Activated T-helper 2 cell treated with anti-CD3 and anti-CD28 coated beads, Interferon-gamma antibody, Interleukin-2, Interleukin-4, amounts not matched to agents 10 μg/mL and 5 μg/mL and 100 μg/mL, durations not matched to agents 14 hours and 24 hours and 36 hours (primary cell): ENCODE data around the gene ARL8A. TPM values are rescaled to one million over a fixed set of nuclear protein-coding genes. Genes with fewer than 3 reads are reported as not detected.
"Not testable (repeated sequence)": the region's sequence is repeated elsewhere in the genome, so short reads cannot be mapped to it uniquely, and the experiment has no call there.

Experiments
- DNase-seq: peaks from one replicate; pipeline ENCODE4 v3.0.0; 2021; ENCODE audit warnings: low spot score
- H3K27ac Mint-ChIP-seq: one replicate; pipeline ENCODE4 v1.8.0; 2021; ENCODE audit warnings: mixed read lengths
- H3K27me3 Mint-ChIP-seq: one replicate; pipeline ENCODE4 v1.8.0; 2021; ENCODE audit warnings: low read depth, mixed read lengths
- H3K36me3 Mint-ChIP-seq: one replicate; pipeline ENCODE4 v1.8.0; 2021; ENCODE audit warnings: low read depth, mixed read lengths
- H3K4me1 Mint-ChIP-seq: one replicate; pipeline ENCODE4 v1.8.0; 2021; ENCODE audit warnings: low read depth, mixed read lengths
- H3K4me3 Mint-ChIP-seq: one replicate; pipeline ENCODE4 v1.8.0; 2021; ENCODE audit warnings: low read depth, mild to moderate bottlenecking, moderate library complexity, mixed read lengths
- H3K9me3 Mint-ChIP-seq: one replicate; pipeline ENCODE4 v1.8.0; 2021; ENCODE audit warnings: mixed read lengths
- intact Hi-C: fragments of 100-400 bp; cut with micrococcal nuclease; formaldehyde crosslinking; loops from one replicate; pipeline ENCODE4 v1.15.1; 2023
- total RNA-seq: library from RNA; stranded (reverse); gene quantifications from 2 replicates; pipeline ENCODE4 v1.2.3, GENCODE V29; 2022

Gene ARL8A
- total RNA-seq: 57.9 and 64.7 TPM in 2 replicates

- DNase-seq: peak; percentile 71
- Mint-ChIP-seq H3K4me3 (peak within 1 kb of the TSS; percentile 91), H3K36me3 (peaks cover 32% of the 10 kb centered on the region), H3K9me3 (no peaks in the 10 kb centered on the region), H3K4me1 (peaks cover 29% of the 10 kb centered on the region), H3K27me3 (no peaks in the 10 kb centered on the region), H3K27ac (peak within 1 kb of the TSS; percentile 92)
- intact Hi-C loops: loop anchor here (1.0 to 5.0 kb wide), 3 partner anchors 14 to 262 kb away; no protein-coding TSS in a partner anchor
Observed at GRCh38 chr1:202144402-202145067, at the start of gene ARL8A. ARL8A (minus strand) TSS chr1:202144737; CDS start chr1:202144572, 165 bp downstream.

GRCh38 chr1:202194328-202194648 is 49.8 kb upstream of the ARL8A start:
- intact Hi-C loops: no loop called here
- H3K36me3 Mint-ChIP-seq: no peaks in the 10 kb centered on the region
- no peaks in the 10 kb centered on the region for H3K9me3 Mint-ChIP-seq
- H3K27ac Mint-ChIP-seq: no peak overlapping the region
- H3K27me3 Mint-ChIP-seq: peaks cover 40% of the 10 kb centered on the region
- no peak for DNase-seq
- H3K4me3 Mint-ChIP-seq: no peak overlapping the region
- no peaks in the 10 kb centered on the region for H3K4me1 Mint-ChIP-seq

- Mint-ChIP-seq H3K27me3 (peaks cover 40% of the 10 kb centered on the region), H3K27ac (no peak within 1 kb of the TSS), H3K36me3 (no peaks in the 10 kb centered on the region), H3K4me3 (no peak within 1 kb of the TSS), H3K4me1 (no peaks in the 10 kb centered on the region), H3K9me3 (no peaks in the 10 kb centered on the region)
- intact Hi-C loops: no loop called here
- no peak for DNase-seq
Observed at GRCh38 chr1:202193614-202194327, 49.2 kb upstream of the ARL8A start, which contains the start of gene LGR6. LGR6 (plus strand) TSS chr1:202193799; CDS start chr1:202193990, 191 bp downstream.

- no peaks in the 10 kb centered on the region for H3K9me3 Mint-ChIP-seq
- H3K4me1 Mint-ChIP-seq: no peaks in the 10 kb centered on the region
- no peak overlapping the region for H3K27ac Mint-ChIP-seq
- intact Hi-C loops: loop anchor here (1.0 kb wide), 1 partner anchor 122 kb away; no protein-coding TSS in a partner anchor
- DNase-seq: peak; percentile 21
- H3K36me3 Mint-ChIP-seq: no peaks in the 10 kb centered on the region
- H3K27me3 Mint-ChIP-seq: peaks cover 37% of the 10 kb centered on the region
- no peak overlapping the region for H3K4me3 Mint-ChIP-seq
Observed at GRCh38 chr1:202192770-202193613, 48.5 kb upstream of the ARL8A start.

GRCh38 chr1:202191391-202191790 is 46.9 kb upstream of the ARL8A start:
- H3K27ac Mint-ChIP-seq, DNase-seq, H3K4me1 Mint-ChIP-seq, intact Hi-C loops, H3K36me3 Mint-ChIP-seq, H3K4me3 Mint-ChIP-seq, H3K9me3 Mint-ChIP-seq: not testable (repeated sequence)
- H3K27me3 Mint-ChIP-seq: peaks cover 25% of the 10 kb centered on the region

GRCh38 chr1:202189918-202190715 is 45.6 kb upstream of the ARL8A start:
- intact Hi-C loops: no loop called here
- Mint-ChIP-seq H3K4me1 (no peaks in the 10 kb centered on the region), H3K27ac (no peak overlapping the region), H3K36me3 (no peaks in the 10 kb centered on the region), H3K27me3 (peaks cover 15% of the 10 kb centered on the region), H3K4me3 (no peak overlapping the region), H3K9me3 (no peaks in the 10 kb centered on the region)
- no peak for DNase-seq

GRCh38 chr1:202189001-202189790 is 44.7 kb upstream of the ARL8A start:
- Mint-ChIP-seq H3K4me3 (no peak overlapping the region), H3K27me3 (peaks cover 6% of the 10 kb centered on the region), H3K4me1 (peaks cover 7% of the 10 kb centered on the region), H3K27ac (no peak overlapping the region), H3K9me3 (no peaks in the 10 kb centered on the region), H3K36me3 (no peaks in the 10 kb centered on the region)
- DNase-seq: peak; percentile 57
- intact Hi-C loops: no loop called here

GRCh38 chr1:202187697-202188407 is 43.3 kb upstream of the ARL8A start:
- H3K9me3 Mint-ChIP-seq: no peaks in the 10 kb centered on the region
- intact Hi-C loops: no loop called here
- H3K36me3 Mint-ChIP-seq: no peaks in the 10 kb centered on the region
- no peaks in the 10 kb centered on the region for H3K27me3 Mint-ChIP-seq
- no peak overlapping the region for H3K4me3 Mint-ChIP-seq
- DNase-seq: no peak
- peaks cover 12% of the 10 kb centered on the region for H3K4me1 Mint-ChIP-seq
- H3K27ac Mint-ChIP-seq: no peak overlapping the region

GRCh38 chr1:202187041-202187671 is 42.6 kb upstream of the ARL8A start:
- H3K27me3 Mint-ChIP-seq: no peaks in the 10 kb centered on the region
- H3K27ac Mint-ChIP-seq: no peak overlapping the region
- no peaks in the 10 kb centered on the region for H3K9me3 Mint-ChIP-seq
- H3K4me1 Mint-ChIP-seq: peaks cover 12% of the 10 kb centered on the region
- no peak for DNase-seq
- intact Hi-C loops: no loop called here
- H3K36me3 Mint-ChIP-seq: no peaks in the 10 kb centered on the region
- H3K4me3 Mint-ChIP-seq: no peak overlapping the region

- Mint-ChIP-seq H3K36me3 (no peaks in the 10 kb centered on the region), H3K4me3 (no peak overlapping the region), H3K4me1 (peaks cover 12% of the 10 kb centered on the region), H3K27me3 (no peaks in the 10 kb centered on the region), H3K9me3 (no peaks in the 10 kb centered on the region), H3K27ac (no peak overlapping the region)
- intact Hi-C loops: no loop called here
- no peak for DNase-seq
Observed at GRCh38 chr1:202186327-202186726, 41.8 kb upstream of the ARL8A start.
